ENCODE results near the gene DUSP12.
"Not testable (repeated sequence)": the region's sequence is repeated elsewhere in the genome, so short reads cannot be mapped to it uniquely, and the experiment has no call there.

The DUSP12 gene

GRCh38 chr1:161728376-161729226 lies 21.0 kb upstream of the DUSP12 start:
- DNase-seq: no peak

GRCh38 chr1:161730050-161730564 lies 19.5 kb upstream of the DUSP12 start:
- DNase-seq: no peak

- DNase-seq: no peak
These were observed 18.3 kb upstream of the DUSP12 start for GRCh38 chr1:161731241-161731640.

GRCh38 chr1:161731981-161732718 lies 17.4 kb upstream of the DUSP12 start:
- DNase-seq: no peak

- DNase-seq: peak; percentile 35
These were observed 16.1 kb upstream of the DUSP12 start for GRCh38 chr1:161733526-161733925.

- DNase-seq: no peak
These were observed 13.7 kb upstream of the DUSP12 start for GRCh38 chr1:161735837-161736236.

- DNase-seq: no peak
These were observed 13.1 kb upstream of the DUSP12 start for GRCh38 chr1:161736335-161736969.

- DNase-seq: no peak
These were observed 12.0 kb upstream of the DUSP12 start for GRCh38 chr1:161737625-161738024.

GRCh38 chr1:161738627-161739287 lies 10.8 kb upstream of the DUSP12 start:
- peak; percentile 97 for DNase-seq

- no peak for DNase-seq
These were observed 9.6 kb upstream of the DUSP12 start for GRCh38 chr1:161739865-161740566.

- no peak for DNase-seq
These were observed 8.7 kb upstream of the DUSP12 start for GRCh38 chr1:161740921-161741320.

GRCh38 chr1:161743231-161743630 lies 6.4 kb upstream of the DUSP12 start:
- no peak for DNase-seq

GRCh38 chr1:161747801-161748200 lies 1.8 kb upstream of the DUSP12 start:
- no peak for DNase-seq

- peak; percentile 88 for DNase-seq
These were observed 14.0 kb downstream of the DUSP12 start for GRCh38 chr1:161763522-161764098.

GRCh38 chr1:161766102-161766981 lies 16.8 kb downstream of the DUSP12 start, which contains the start of gene ATF6:
Gene ATF6 (plus strand): TSS chr1:161766320. CDS start chr1:161766361, 41 bp downstream.
- peak; percentile 97 for DNase-seq

GRCh38 chr1:161768461-161768860 lies 18.9 kb downstream of the DUSP12 start:
- no peak for DNase-seq

- no peak for DNase-seq
These were observed 19.5 kb downstream of the DUSP12 start for GRCh38 chr1:161768986-161769672.

GRCh38 chr1:161769673-161770045 lies 20.1 kb downstream of the DUSP12 start:
- DNase-seq: not testable (repeated sequence)

GRCh38 chr1:161770250-161770649 lies 20.7 kb downstream of the DUSP12 start:
- DNase-seq: no peak

GRCh38 chr1:161771161-161771560 lies 21.6 kb downstream of the DUSP12 start:
- peak; percentile 55 for DNase-seq
